HL-60/S4 (cell line): ENCODE data around the gene PLD4.

Experiments
- in situ Hi-C: fragments of 300-500 bp; cut with MboI; formaldehyde crosslinking; loops from 2 replicates; pipeline ENCODE4 v1.14.3; 2022; ENCODE audit warnings: low sequenced_read_pairs

Gene PLD4

GRCh38 chr14:104953896-104954656 lies 29.4 kb downstream of the PLD4 start:
- in situ Hi-C loops: no loop called here

GRCh38 chr14:104954746-104955395 lies 30.2 kb downstream of the PLD4 start:
- in situ Hi-C loops: no loop called here

GRCh38 chr14:104955396-104955770 lies 30.7 kb downstream of the PLD4 start:
- in situ Hi-C loops: no loop called here

GRCh38 chr14:104956290-104956890 lies 31.7 kb downstream of the PLD4 start:
- in situ Hi-C loops: no loop called here

GRCh38 chr14:104957146-104958113 lies 32.8 kb downstream of the PLD4 start:
- in situ Hi-C loops: no loop called here

- in situ Hi-C loops: no loop called here
Measured at GRCh38 chr14:104964546-104964945, 39.9 kb downstream of the PLD4 start.

GRCh38 chr14:104965561-104966231 lies 41.0 kb downstream of the PLD4 start:
- in situ Hi-C loops: no loop called here

GRCh38 chr14:104966261-104966865 lies 41.7 kb downstream of the PLD4 start:
- in situ Hi-C loops: no loop called here

- in situ Hi-C loops: no loop called here
Measured at GRCh38 chr14:104966981-104967385, 42.3 kb downstream of the PLD4 start.

- in situ Hi-C loops: no loop called here
Measured at GRCh38 chr14:104967386-104968152, 42.9 kb downstream of the PLD4 start.

GRCh38 chr14:104968153-104968527 lies 43.5 kb downstream of the PLD4 start:
- in situ Hi-C loops: no loop called here

- in situ Hi-C loops: no loop called here
Measured at GRCh38 chr14:104968541-104969401, 44.1 kb downstream of the PLD4 start.

- in situ Hi-C loops: loop anchor here (5.0 kb wide), 1 partner anchor 78 kb away; no protein-coding TSS in a partner anchor
Measured at GRCh38 chr14:104969741-104970230, 45.1 kb downstream of the PLD4 start.

GRCh38 chr14:104970231-104971068 lies 45.8 kb downstream of the PLD4 start:
- in situ Hi-C loops: loop anchor here (5.0 kb wide), 1 partner anchor 77 kb away; no protein-coding TSS in a partner anchor

- in situ Hi-C loops: loop anchor here (5.0 kb wide), 1 partner anchor 76 kb away; no protein-coding TSS in a partner anchor
Measured at GRCh38 chr14:104971447-104972240, 47.0 kb downstream of the PLD4 start.
